Osteoblast (primary cell): Measurements from ENCODE around the gene HTR2A. TPM values are rescaled to one million over a fixed set of nuclear protein-coding genes. Genes with fewer than 3 reads are reported as not detected.

Source experiments
- DNase-seq: peaks from one replicate; pipeline ENCODE4 v3.0.0; 2011; ENCODE audit warnings: low spot score, mixed read lengths; ENCODE audit not compliant: insufficient read length; ENCODE audit errors: missing footprints
- H2AFZ ChIP-seq: 2 replicates; pipeline ENCODE4 v1.6.0; 2011; ENCODE audit warnings: mild to moderate bottlenecking, low read length
- H3K27ac ChIP-seq: 2 replicates; pipeline ENCODE4 v1.5.1; 2011; ENCODE audit warnings: mild to moderate bottlenecking, low read depth, low read length, moderate library complexity
- H3K27me3 ChIP-seq: 2 replicates; pipeline ENCODE4 v1.6.0; 2012; ENCODE audit warnings: mild to moderate bottlenecking, control low read depth, inconsistent platforms, low read length, moderate library complexity; ENCODE audit not compliant: insufficient read depth
- H3K36me3 ChIP-seq: 2 replicates; pipeline ENCODE4 v1.5.1; 2011; ENCODE audit warnings: mild to moderate bottlenecking, low read length, control low read depth, moderate library complexity; ENCODE audit not compliant: insufficient read depth
- H3K4me1 ChIP-seq: 2 replicates; pipeline ENCODE4 v1.5.1; 2011; ENCODE audit warnings: mild to moderate bottlenecking, low read length, control low read depth, moderate library complexity; ENCODE audit not compliant: insufficient read depth
- H3K4me2 ChIP-seq: 2 replicates; pipeline ENCODE4 v1.6.0; 2011; ENCODE audit warnings: mild to moderate bottlenecking, low read length; ENCODE audit not compliant: insufficient read depth
- H3K4me3 ChIP-seq: fragments of 200-600 bp; sonication (generic); 3 replicates; pipeline ENCODE4 v1.5.1; 2012; ENCODE audit warnings: mild to moderate bottlenecking, low read length, inconsistent platforms; ENCODE audit not compliant: insufficient read depth
- H3K79me2 ChIP-seq: 2 replicates; pipeline ENCODE4 v1.6.0; 2012; ENCODE audit warnings: mild to moderate bottlenecking, low read length, control low read depth, inconsistent platforms; ENCODE audit not compliant: insufficient read depth
- H3K9me3 ChIP-seq: 2 replicates; pipeline ENCODE4 v1.5.1; 2011; ENCODE audit warnings: low read depth, low read length, control low read depth
- H4K20me1 ChIP-seq: 2 replicates; pipeline ENCODE4 v1.6.0; 2012; ENCODE audit warnings: mild to moderate bottlenecking, low read length, control low read depth; ENCODE audit not compliant: insufficient read depth
- total RNA-seq: library from RNA; depleted of rRNA; stranded (reverse); fragments of >200 nt; gene quantifications from 2 replicates; pipeline ENCODE4 v1.2.3, GENCODE V29; 2012
- TF ChIP-seq, protein P1 (sequence below): IDR thresholded peaks from 2 replicates; pipeline ENCODE4 v1.5.1; 2011; ENCODE audit warnings: mild to moderate bottlenecking, low read depth, low read length, moderate library complexity; ENCODE audit errors: extremely low read depth

HTR2A gene
- total RNA-seq, 1 donor = under 0.01 TPM

DNA sequence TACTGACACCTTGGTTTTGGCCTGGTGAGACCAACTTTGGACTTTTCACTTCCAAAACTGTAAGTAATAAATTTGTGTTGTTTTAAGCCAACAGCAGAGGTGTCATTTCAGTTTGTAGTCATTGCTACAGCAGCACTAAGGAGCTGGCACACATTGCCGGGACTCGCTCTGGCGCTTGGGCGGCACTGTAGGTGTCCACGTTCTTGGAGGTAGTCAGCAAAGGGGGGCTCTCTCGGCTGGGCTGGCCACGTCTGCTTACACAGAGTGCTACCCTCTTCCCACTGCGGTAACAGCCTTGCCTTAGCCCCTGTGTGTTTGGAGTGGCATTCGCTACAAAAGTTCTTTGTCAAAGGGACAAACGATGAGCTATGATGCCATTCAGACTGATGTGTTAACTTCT is 44.7 kb downstream of the HTR2A start:
- peaks cover 24% of the 10 kb centered on the region for H3K27me3 ChIP-seq
- no peaks in the 10 kb centered on the region for H3K79me2 ChIP-seq
- H3K4me1 ChIP-seq = no peaks in the 10 kb centered on the region
- H3K4me2 ChIP-seq = no peak overlapping the region
- H3K4me3 ChIP-seq = no peak overlapping the region
- DNase-seq = no peak
- TF ChIP-seq, protein P1, sequence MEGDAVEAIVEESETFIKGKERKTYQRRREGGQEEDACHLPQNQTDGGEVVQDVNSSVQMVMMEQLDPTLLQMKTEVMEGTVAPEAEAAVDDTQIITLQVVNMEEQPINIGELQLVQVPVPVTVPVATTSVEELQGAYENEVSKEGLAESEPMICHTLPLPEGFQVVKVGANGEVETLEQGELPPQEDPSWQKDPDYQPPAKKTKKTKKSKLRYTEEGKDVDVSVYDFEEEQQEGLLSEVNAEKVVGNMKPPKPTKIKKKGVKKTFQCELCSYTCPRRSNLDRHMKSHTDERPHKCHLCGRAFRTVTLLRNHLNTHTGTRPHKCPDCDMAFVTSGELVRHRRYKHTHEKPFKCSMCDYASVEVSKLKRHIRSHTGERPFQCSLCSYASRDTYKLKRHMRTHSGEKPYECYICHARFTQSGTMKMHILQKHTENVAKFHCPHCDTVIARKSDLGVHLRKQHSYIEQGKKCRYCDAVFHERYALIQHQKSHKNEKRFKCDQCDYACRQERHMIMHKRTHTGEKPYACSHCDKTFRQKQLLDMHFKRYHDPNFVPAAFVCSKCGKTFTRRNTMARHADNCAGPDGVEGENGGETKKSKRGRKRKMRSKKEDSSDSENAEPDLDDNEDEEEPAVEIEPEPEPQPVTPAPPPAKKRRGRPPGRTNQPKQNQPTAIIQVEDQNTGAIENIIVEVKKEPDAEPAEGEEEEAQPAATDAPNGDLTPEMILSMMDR = no peak
- H2AFZ ChIP-seq = no peak overlapping the region
- no peaks in the 10 kb centered on the region for H4K20me1 ChIP-seq
- H3K27ac ChIP-seq = no peak overlapping the region
- no peaks in the 10 kb centered on the region for H3K36me3 ChIP-seq
- H3K9me3 ChIP-seq = no peaks in the 10 kb centered on the region

DNA sequence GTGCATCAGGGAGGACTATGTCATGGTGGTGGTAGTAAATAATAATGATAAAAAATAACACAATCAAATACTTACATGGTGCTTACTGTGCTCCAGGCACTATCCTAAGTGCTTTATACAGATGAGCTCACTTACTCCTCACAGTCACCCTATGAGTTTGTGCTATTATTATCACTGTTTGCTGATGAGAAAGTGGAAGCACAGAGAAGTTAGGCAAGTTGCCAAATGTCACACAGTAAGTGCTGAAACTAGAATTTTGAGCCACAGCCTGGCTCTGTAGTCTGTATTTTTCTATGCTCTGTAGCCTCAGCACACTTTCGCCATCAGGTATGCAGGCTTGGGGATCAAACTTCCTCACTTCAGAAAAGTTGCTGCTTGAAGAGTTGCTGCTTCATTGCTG is 46.6 kb downstream of the HTR2A start:
- Histone ChIP-seq H3K36me3 (no peaks in the 10 kb centered on the region), H4K20me1 (no peaks in the 10 kb centered on the region), H3K4me3 (no peak overlapping the region), H3K79me2 (no peaks in the 10 kb centered on the region), H3K27ac (no peak overlapping the region), H3K9me3 (no peaks in the 10 kb centered on the region), H3K4me1 (no peaks in the 10 kb centered on the region), H3K4me2 (no peak overlapping the region), H3K27me3 (peaks cover 21% of the 10 kb centered on the region), H2AFZ (no peak overlapping the region)
- TF ChIP-seq, protein P1 = no peak
- DNase-seq = no peak

DNA sequence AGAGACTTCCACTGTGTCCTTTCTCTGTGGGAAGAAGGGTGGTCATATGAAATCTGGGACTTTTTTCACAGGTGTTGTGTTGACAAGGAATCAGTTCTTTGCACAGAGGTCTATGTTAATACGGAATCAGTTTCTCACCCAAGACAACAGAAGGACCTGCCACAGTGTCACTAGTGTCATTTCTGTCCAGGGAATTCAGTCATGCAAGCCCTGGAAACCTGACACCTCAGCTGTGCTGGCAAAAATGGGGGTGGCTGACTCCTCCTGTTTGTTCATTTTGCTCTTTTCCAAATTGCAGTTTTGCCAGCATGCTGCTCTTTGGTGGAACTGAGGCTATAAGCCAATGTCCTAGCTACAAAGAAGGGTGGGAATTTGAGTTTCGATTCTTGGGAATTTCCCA is 50.1 kb downstream of the HTR2A start:
- Histone ChIP-seq H4K20me1 (no peaks in the 10 kb centered on the region), H3K27ac (no peak overlapping the region), H3K9me3 (no peaks in the 10 kb centered on the region), H2AFZ (no peak overlapping the region), H3K4me3 (no peak overlapping the region), H3K79me2 (no peaks in the 10 kb centered on the region), H3K36me3 (no peaks in the 10 kb centered on the region), H3K27me3 (peaks cover 3% of the 10 kb centered on the region), H3K4me1 (no peaks in the 10 kb centered on the region), H3K4me2 (no peak overlapping the region)
- TF ChIP-seq, protein P1 = no peak
- DNase-seq = no peak

DNA sequence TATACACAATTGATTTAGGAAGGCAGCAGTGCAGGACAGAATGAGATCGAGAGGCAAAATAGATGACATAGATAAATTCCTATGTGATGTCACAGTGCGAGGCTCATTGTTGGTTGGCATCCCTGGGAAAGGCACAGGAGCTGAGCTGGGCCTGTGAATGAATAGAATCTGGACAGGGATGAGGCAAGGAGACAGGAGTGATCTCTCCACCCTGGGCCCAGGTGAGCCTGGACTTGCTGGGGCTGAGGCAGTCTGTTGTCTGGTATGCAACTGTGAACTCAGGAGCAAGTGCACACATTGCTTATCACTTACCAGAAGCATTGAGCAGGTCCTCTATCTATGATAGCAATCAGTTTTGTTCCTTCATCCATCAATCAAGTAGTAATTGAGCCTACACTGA is 51.7 kb downstream of the HTR2A start:
- no peaks in the 10 kb centered on the region for H4K20me1 ChIP-seq
- TF ChIP-seq, protein P1 = no peak
- no peak overlapping the region for H3K27ac ChIP-seq
- no peaks in the 10 kb centered on the region for H3K4me1 ChIP-seq
- H3K4me3 ChIP-seq = no peak overlapping the region
- no peak overlapping the region for H3K4me2 ChIP-seq
- no peaks in the 10 kb centered on the region for H3K9me3 ChIP-seq
- H3K27me3 ChIP-seq = no peaks in the 10 kb centered on the region
- DNase-seq = no peak
- no peaks in the 10 kb centered on the region for H3K36me3 ChIP-seq
- no peaks in the 10 kb centered on the region for H3K79me2 ChIP-seq
- H2AFZ ChIP-seq = no peak overlapping the region
